ENCODE measurements around the gene BCL2L15. TPM values are rescaled to one million over a fixed set of nuclear protein-coding genes. Genes with fewer than 3 reads are reported as not detected.

Gene BCL2L15
- polyA plus RNA-seq, 1 donor (not counting 4 experiments of a cell fraction or from before 2014, with no cell fraction given): 0.08 TPM

DNA sequence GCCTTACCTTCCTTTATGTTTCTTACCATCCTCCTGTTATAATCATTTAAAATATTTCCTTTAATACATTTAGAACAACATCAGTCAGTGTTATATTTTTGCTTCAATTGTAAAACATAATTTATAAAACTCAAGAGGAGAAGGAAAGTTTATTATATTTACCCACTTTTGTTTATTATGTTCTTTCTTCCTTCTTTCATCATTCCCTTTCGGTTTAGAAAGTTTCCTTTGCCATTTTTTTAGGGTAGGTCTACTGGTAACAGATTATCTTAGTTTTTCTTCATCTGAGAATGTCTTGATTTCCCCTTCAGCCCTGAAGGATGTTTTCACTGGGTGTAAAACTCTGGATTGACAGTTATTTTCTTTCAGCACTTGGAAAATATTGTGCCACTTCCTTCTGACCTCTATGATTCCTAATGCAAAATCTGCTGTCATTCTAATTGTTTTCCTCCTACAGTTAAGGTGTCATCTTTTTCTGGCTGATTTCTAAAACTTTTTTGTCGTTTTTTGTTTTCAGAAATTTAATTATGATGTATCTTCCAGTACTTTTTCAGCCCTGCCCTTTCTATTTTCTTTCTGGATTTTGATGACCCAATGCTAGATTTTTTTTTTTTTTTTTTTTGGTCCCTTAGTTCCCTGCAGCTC lies 40.9 kb downstream of the BCL2L15 start:
- TF ChIP-seq, protein P1, sequence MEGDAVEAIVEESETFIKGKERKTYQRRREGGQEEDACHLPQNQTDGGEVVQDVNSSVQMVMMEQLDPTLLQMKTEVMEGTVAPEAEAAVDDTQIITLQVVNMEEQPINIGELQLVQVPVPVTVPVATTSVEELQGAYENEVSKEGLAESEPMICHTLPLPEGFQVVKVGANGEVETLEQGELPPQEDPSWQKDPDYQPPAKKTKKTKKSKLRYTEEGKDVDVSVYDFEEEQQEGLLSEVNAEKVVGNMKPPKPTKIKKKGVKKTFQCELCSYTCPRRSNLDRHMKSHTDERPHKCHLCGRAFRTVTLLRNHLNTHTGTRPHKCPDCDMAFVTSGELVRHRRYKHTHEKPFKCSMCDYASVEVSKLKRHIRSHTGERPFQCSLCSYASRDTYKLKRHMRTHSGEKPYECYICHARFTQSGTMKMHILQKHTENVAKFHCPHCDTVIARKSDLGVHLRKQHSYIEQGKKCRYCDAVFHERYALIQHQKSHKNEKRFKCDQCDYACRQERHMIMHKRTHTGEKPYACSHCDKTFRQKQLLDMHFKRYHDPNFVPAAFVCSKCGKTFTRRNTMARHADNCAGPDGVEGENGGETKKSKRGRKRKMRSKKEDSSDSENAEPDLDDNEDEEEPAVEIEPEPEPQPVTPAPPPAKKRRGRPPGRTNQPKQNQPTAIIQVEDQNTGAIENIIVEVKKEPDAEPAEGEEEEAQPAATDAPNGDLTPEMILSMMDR (optimal IDR thresholded peaks at IDR 0.05 in 1 of 3, IDR thresholded peaks at IDR 0.05 in 1 of 3, conservative IDR thresholded peaks at IDR 0.05 in 1 of 3; ENCODE audit: extremely low read depth in 1 of 3, insufficient read depth in 2 of 3, low read length in 3 of 3): no peak
- no peak for TF ChIP-seq EZH2 (IDR thresholded peaks at IDR 0.05; ENCODE audit: low read length)
- FAIRE-seq: no peak
- H3K9me1 ChIP-seq (ENCODE audit: control insufficient read depth, extremely low read depth, insufficient read depth, low read length): no peaks in the 10 kb centered on the region

DNA sequence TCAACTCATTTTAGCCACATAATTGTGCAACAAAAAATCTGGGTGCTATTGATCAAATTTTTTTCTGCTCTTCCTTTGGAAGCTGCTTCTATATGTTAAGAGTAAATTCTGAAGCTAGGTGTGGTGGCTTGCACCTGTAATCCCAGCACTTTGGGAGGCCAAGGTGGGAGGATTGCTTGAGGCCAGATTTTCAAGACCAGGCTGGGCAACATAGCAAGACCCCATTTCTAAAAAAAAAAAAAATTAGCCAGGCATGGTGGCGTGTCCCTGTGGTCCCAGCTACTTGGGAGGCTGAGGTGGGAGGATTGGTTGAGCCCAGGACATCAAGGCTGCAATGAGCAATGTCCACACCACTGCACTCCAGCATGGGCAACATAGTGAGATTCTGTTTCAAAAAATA lies 50.8 kb downstream of the BCL2L15 start:
- Histone ChIP-seq H2AFZ (ENCODE audit: control insufficient read depth, low read length) (no peak overlapping the region), H3K9me3 (ENCODE audit: control insufficient read depth, low read depth, low read length) (no peaks in the 10 kb centered on the region), H3K79me2 (ENCODE audit: control insufficient read depth, insufficient read depth, low read length) (no peaks in the 10 kb centered on the region), H4K20me1 (ENCODE audit: control insufficient read depth, extremely low read depth, insufficient read depth, low read length) (no peaks in the 10 kb centered on the region), H3K27me3 (ENCODE audit: control insufficient read depth, extremely low read depth, insufficient read depth, low read length) (no peaks in the 10 kb centered on the region), H3K4me1 (ENCODE audit: control insufficient read depth, extremely low read depth, insufficient read depth, low read length) (peaks cover 3% of the 10 kb centered on the region), H3K36me3 (ENCODE audit: control insufficient read depth in 2 of 2, extremely low read depth in 1 of 2, insufficient read depth in 2 of 2, low read length in 2 of 2) (no peaks in the 10 kb centered on the region), H3K27ac (ENCODE audit: control insufficient read depth, insufficient read depth, low read length) (no peak overlapping the region), H3K4me3 (ENCODE audit: control insufficient read depth in 2 of 3, extremely low read depth in 1 of 3, insufficient read depth in 2 of 3, low read depth in 1 of 3, low read length in 3 of 3) (no peak overlapping the region), H3K9ac (ENCODE audit: control insufficient read depth, extremely low read depth, insufficient read depth, low read length) (no peak overlapping the region), H3K4me2 (ENCODE audit: control insufficient read depth, extremely low read depth, insufficient read depth, low read depth, low read length) (no peak overlapping the region), H3K9me1 (ENCODE audit: control insufficient read depth, extremely low read depth, insufficient read depth, low read length) (no peaks in the 10 kb centered on the region)
- TF ChIP-seq, protein P1 (optimal IDR thresholded peaks at IDR 0.05 in 1 of 3, IDR thresholded peaks at IDR 0.05 in 1 of 3, conservative IDR thresholded peaks at IDR 0.05 in 1 of 3; ENCODE audit: extremely low read depth in 1 of 3, insufficient read depth in 2 of 3, low read length in 3 of 3): no peak
- TF ChIP-seq EZH2 (IDR thresholded peaks at IDR 0.05; ENCODE audit: low read length): no peak
- FAIRE-seq (no peak), DNase-seq (ENCODE audit: low read depth, low spot score) (no peak)
- dilution Hi-C loops (cut with MboI; ENCODE audit: extremely low pct_ligation_motif_present, low sequenced_read_pairs): no loop called here

More for the DNA sequence above, 40.9 kb downstream of the BCL2L15 start:
- no peak overlapping the region for H2AFZ ChIP-seq (ENCODE audit: control insufficient read depth, low read length)
- H3K4me1 ChIP-seq (ENCODE audit: control insufficient read depth, extremely low read depth, insufficient read depth, low read length): no peaks in the 10 kb centered on the region
- H3K9ac ChIP-seq (ENCODE audit: control insufficient read depth, extremely low read depth, insufficient read depth, low read length): no peak overlapping the region
- H3K79me2 ChIP-seq (ENCODE audit: control insufficient read depth, insufficient read depth, low read length): no peaks in the 10 kb centered on the region
- H4K20me1 ChIP-seq (ENCODE audit: control insufficient read depth, extremely low read depth, insufficient read depth, low read length): no peaks in the 10 kb centered on the region
- dilution Hi-C loops (cut with MboI; ENCODE audit: extremely low pct_ligation_motif_present, low sequenced_read_pairs): no loop called here
- no peak overlapping the region for H3K4me2 ChIP-seq (ENCODE audit: control insufficient read depth, extremely low read depth, insufficient read depth, low read depth, low read length)
- H3K9me3 ChIP-seq (ENCODE audit: control insufficient read depth, low read depth, low read length): no peaks in the 10 kb centered on the region
- no peaks in the 10 kb centered on the region for H3K36me3 ChIP-seq (ENCODE audit: control insufficient read depth in 2 of 2, extremely low read depth in 1 of 2, insufficient read depth in 2 of 2, low read length in 2 of 2)
- no peak overlapping the region for H3K27ac ChIP-seq (ENCODE audit: control insufficient read depth, insufficient read depth, low read length)
- no peak overlapping the region for H3K4me3 ChIP-seq (ENCODE audit: control insufficient read depth in 2 of 3, extremely low read depth in 1 of 3, insufficient read depth in 2 of 3, low read depth in 1 of 3, low read length in 3 of 3)
- no peak for DNase-seq (ENCODE audit: low read depth, low spot score)
- no peaks in the 10 kb centered on the region for H3K27me3 ChIP-seq (ENCODE audit: control insufficient read depth, extremely low read depth, insufficient read depth, low read length)
